8988T (cell line): Measurements from ENCODE around the gene NCEH1.
"Not testable (repeated sequence)": the region's sequence is repeated elsewhere in the genome, so short reads cannot be mapped to it uniquely, and the experiment has no call there.

Source experiments
- DNase-seq: peaks from one replicate; pipeline ENCODE4 v3.0.0; 2011

Gene NCEH1

GRCh38 chr3:172606021-172606420 lies 104.8 kb downstream of the NCEH1 start:
- no peak for DNase-seq

GRCh38 chr3:172604895-172605646 lies 105.8 kb downstream of the NCEH1 start:
- no peak for DNase-seq

DNA sequence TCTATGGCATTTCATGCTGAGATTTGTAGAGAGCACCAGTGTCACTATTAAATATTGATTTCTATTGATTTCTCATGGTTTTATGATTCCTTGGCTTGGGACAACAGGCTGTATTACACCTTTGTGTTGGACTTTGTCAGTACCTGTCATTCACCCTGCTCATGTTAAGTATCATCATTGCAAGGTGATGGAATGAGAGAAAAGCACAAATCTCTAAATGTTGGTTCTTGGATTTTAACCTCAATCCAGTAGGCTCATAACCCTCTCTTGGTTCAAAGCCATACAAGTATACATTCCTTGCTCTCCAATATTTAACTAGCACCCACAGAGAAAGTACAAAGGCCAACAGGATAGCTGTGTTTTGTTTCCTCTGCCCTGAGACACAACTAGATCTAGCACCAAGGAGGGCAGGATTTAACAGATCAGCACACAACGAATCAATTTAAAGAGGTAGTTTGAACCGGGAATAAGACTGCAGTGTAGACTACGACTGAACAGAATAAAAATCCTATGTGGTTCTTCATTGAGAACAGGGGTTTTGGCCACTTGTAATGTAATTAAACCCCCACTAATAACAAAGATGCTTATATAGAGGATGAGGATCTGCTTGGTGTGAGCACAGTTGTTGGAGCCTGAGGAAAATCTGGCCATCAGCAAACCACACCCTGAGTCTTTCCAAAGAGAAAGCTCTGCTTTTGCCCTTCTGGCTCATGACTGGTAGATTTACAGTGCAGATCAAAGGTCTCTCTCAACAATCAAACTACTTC lies 109.6 kb downstream of the NCEH1 start:
- no peak for DNase-seq

DNA sequence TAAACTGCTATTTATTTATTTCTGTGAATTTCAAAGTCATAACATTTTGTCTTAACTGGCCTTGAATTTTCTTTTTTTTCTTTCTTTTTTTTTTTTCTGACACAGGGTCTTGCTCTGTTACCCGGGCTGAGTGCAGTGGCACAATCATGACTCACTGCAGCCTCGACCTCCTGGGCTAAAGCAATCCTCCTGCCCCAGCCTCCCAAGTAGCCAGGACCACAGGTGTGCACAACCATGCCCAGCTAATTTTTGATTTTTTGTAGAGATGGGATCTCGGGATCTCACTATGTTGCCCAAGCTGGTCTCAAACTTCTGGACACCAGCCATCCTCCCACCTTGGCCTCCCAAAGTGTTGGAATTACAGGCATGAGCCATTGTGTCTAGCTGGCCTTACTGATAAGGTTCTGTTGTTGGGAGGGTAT lies 110.2 kb downstream of the NCEH1 start:
- no peak for DNase-seq

DNA sequence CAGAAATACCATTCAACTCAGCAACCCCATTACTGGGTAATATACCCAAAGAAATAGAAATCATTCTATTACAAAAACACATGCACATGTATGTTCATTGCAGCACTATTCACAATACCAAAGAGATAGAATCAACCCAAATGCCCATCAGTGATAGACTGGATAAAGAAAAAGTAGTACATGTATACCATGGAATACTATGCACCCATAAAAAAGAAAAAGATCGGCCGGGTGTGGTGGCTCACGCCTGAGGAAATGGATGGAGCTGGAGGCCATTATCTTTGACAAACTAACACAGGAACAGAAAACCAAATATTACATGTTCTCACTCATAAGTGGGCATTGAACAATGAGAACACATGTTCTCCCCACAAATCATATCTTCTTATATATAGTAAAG lies 112.0 kb downstream of the NCEH1 start:
- DNase-seq: no peak

- no peak for DNase-seq
Observed at GRCh38 chr3:172596394-172596706, 114.5 kb downstream of the NCEH1 start.

DNA sequence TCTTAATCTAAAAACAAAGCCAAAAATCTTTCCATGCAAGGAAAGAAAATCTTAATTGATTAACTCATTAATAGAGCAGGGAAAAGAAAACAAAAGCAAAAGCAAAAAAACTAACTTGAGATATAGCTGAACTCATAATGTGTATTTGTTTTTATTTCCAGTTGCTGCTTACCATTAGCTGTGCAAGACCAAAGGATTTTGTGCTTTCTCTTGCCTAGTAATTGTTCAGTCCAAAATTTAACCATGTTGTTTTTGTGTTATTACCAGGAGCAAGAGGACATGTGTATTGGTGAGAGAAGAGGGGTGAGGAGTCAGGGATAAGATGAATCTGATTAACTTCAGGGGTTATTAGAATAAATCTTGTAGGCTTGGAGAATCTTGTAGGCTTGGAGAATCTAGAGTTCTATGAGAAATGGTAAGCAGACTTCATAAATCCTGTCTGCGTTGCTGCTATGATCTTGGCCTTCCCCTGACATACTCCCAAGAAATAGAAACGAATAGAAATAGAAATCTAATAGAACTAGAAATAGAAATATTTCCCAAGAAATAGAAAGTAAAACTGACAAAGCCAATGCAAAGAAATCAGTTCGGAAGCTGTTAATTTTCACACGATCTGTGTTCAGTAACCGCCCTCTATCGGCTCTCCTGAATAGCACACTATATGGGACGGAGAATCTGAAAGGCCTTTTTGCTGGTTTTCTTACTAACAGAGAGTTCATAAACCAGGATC lies 115.0 kb downstream of the NCEH1 start:
- DNase-seq: peak; percentile 23

GRCh38 chr3:172594900-172595663 lies 115.8 kb downstream of the NCEH1 start:
- DNase-seq: not testable (repeated sequence)

GRCh38 chr3:172592898-172593669 lies 117.8 kb downstream of the NCEH1 start:
- no peak for DNase-seq

- DNase-seq: no peak
Observed at GRCh38 chr3:172591876-172592771, 118.7 kb downstream of the NCEH1 start.

DNA sequence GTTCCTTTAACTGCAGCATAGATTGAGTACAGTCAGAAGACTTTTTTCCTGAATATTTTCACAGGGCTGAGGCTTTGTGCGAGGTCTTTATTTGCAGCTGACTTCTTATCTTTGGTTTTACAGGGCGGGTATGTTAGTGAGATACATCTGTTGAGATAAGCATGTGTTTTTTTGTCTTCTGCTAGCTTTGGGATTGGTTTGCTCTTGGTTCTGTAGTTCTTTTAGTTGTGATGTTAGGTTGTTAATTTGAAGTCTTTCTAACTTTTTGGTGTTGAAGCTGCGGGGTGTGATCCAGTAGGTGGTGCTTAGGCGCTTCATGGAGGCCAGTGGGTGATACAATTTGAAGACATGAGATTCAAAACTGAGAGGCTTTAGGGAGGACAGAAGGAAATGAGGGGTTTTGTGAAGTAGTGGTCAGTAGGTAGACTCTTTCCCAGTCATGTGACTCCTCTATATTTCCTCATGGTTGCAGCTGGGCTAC lies 119.7 kb downstream of the NCEH1 start:
- no peak for DNase-seq

DNA sequence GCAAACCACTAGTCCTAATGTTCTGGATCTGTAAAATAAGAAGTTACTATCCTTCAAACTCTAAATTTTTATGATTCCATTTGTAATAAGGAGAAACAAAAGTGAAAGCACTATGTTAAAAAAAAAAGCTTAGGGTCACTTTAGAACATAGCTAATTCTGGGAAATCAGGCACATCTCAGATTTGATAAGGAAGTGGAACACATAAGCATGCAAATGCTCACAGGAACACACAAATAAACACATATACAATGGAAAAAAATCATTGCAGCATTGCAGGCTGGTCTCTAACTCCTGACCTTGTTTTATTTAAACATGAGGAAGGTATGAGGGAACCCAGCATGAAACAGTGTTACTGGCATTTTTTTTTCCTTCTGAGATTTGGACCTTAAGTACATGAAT lies 124.4 kb downstream of the NCEH1 start:
- no peak for DNase-seq

- no peak for DNase-seq
Observed at GRCh38 chr3:172585954-172586353, 124.9 kb downstream of the NCEH1 start.

GRCh38 chr3:172582712-172583111 lies 128.2 kb downstream of the NCEH1 start:
- DNase-seq: no peak

GRCh38 chr3:172581757-172582166 lies 129.1 kb downstream of the NCEH1 start:
- DNase-seq: no peak

- no peak for DNase-seq
Observed at GRCh38 chr3:172580680-172581401, 130.0 kb downstream of the NCEH1 start.
